Mammary epithelial cell (primary cell): ENCODE results near the gene CFAP20.

Experiments used
- EZH2 ChIP-seq: IDR thresholded peaks from 2 replicates; pipeline ENCODE4 v1.6.1; 2012; ENCODE audit warnings: low read length, inconsistent platforms, borderline replicate concordance
- TF ChIP-seq, protein P1 (sequence below), 2 donors: IDR thresholded peaks in 1 of 2; conservative IDR thresholded peaks in 1 of 2; 2 replicates each; pipeline ENCODE4 v1.5.1; 2011 to 2012; ENCODE audit warnings: inconsistent platforms in 2 of 2, low read length in 2 of 2, mild to moderate bottlenecking in 2 of 2, control low read depth in 1 of 2, low read depth in 1 of 2; ENCODE audit not compliant: insufficient read depth in 1 of 2; ENCODE audit errors: extremely low read depth in 1 of 2

DNA sequence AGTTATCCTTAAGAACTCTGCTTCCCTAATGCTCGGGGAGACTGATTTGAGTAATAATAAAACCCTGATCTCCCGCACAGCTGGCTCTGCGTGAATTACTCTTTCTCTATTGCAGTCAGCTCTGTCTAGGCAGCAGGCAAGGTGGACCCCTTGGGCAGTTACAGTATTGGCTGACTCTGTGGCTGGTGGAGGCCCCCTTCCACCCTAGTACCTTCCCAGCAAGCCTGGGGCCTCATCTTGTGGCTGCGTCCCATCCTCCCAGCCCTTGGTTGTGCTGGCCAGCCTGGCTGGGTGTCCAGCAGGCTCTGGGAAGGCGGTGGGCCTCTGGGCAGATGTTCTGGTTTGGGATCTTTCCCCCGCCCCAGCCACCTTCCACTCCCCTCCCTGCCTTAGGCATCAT is 44.5 kb downstream of the CFAP20 start:
- TF ChIP-seq EZH2: no peak
- TF ChIP-seq, protein P1, sequence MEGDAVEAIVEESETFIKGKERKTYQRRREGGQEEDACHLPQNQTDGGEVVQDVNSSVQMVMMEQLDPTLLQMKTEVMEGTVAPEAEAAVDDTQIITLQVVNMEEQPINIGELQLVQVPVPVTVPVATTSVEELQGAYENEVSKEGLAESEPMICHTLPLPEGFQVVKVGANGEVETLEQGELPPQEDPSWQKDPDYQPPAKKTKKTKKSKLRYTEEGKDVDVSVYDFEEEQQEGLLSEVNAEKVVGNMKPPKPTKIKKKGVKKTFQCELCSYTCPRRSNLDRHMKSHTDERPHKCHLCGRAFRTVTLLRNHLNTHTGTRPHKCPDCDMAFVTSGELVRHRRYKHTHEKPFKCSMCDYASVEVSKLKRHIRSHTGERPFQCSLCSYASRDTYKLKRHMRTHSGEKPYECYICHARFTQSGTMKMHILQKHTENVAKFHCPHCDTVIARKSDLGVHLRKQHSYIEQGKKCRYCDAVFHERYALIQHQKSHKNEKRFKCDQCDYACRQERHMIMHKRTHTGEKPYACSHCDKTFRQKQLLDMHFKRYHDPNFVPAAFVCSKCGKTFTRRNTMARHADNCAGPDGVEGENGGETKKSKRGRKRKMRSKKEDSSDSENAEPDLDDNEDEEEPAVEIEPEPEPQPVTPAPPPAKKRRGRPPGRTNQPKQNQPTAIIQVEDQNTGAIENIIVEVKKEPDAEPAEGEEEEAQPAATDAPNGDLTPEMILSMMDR (conservative IDR thresholded peaks at IDR 0.05 in 1 of 2, IDR thresholded peaks at IDR 0.05 in 1 of 2; ENCODE audit: extremely low read depth in 1 of 2, insufficient read depth in 1 of 2, low read depth in 1 of 2, low read length in 2 of 2): no peak
